Endometrial microvascular endothelial cells (primary cell): Measurements from ENCODE around the gene KCNK16. TPM values are rescaled to one million over a fixed set of nuclear protein-coding genes. Genes with fewer than 3 reads are reported as not detected.

Experiments used
- in situ Hi-C: cut with HindIII; loops from 2 replicates; pipeline ENCODE4 v1.10.0; 2017; ENCODE audit warnings: low sequenced_read_pairs, low pct_unique_long_range_greater_than_20kb; ENCODE audit errors: inconsistent ontology term
- total RNA-seq: library from RNA; depleted of rRNA; stranded (reverse); fragments of >200 nt; gene quantifications from one replicate; pipeline ENCODE4 v1.2.3, GENCODE V29; 2015; ENCODE audit errors: inconsistent ontology term

KCNK16 gene
- not detected for total RNA-seq

DNA sequence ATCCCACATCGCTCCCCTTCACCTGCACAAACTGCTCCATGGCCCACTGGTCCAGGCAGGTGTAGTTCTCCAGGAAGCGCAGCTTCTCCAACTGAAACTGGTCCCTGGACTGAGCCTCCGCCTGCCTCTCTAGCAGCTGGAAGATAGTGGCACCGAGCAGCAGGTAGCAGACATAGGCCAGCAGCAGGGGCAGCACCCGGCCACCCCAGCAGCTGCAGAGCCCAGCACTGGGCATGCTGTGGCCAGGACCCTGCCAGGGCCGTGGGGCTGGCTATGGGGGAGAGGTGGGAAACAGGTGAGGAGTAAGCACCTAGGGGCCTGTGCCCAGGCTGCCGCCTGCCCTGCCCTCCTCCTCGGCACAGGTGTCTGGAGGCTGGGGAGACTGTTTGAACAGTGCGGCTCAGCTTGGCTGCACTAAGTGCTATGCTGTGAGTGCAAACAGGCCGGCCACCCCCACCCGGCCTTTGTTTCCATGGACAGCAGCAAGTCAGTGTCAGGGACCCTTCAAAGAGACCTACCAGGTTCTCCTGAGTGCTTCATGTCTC, at the start of gene KCNK16:
KCNK16 (minus strand) TSS at position 397 of the 545 bp plus-strand sequence; CDS start at position 235, 162 bp downstream.
- in situ Hi-C loops, result no loop called here

DNA sequence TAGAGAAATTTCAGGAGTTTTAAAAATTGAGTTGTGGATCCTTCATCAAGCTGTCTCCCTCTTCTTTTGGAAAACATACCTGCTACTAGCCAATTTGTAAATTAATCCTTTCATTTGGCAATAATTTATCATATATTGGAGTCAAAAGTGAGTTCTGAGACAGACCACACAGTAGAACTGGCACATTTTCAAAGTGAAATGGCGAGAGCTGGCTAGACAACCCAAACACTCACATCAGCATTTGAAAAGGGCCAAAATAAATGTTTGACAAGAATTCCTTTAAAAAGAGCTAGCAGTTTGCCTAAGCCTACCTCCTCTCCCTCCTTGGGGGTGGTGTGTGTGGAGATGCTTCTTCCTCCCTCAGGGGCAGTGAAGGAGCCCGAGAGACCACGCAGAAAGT, 47.9 kb upstream of the KCNK16 start:
- in situ Hi-C loops, result no loop called here

DNA sequence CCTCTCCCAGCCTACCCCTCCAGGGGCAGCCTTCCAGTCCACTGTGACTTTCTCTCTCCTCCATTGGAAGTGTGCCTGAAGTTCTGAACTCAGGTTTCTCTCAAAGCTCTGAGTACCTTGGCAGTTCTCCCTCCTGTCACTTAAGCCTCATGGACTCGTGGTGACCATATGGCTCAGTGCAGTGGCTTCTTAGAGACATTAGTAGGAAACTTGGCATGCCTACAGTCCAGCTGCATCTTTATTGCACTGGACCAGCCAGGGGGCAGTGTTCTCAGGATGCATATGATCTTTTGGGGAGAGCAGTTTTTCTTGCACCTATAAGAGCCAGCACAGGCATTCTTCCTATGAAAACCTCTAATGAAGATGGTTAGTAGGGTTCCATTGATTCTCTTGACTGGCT, 47.5 kb upstream of the KCNK16 start:
- in situ Hi-C loops, result no loop called here

DNA sequence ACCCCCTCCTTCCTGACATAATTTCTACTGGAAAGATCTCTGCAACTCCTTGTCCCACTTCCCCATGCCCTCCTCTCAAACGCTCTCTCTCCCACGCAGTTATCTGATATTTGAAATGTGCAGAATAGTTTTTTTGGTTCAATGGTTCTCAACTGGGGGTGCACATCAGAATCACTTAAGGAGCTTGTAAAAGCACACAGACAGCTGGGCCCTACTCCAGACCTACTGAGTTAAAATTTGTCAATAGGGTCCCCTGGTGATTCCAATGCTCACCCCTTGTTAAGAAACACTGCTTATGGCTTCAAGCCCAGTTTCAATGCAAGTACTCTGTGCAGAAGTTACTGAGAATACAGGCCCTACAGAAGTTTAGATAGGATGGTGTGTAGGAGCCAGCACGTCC, 45.2 kb upstream of the KCNK16 start:
- in situ Hi-C loops, result no loop called here

DNA sequence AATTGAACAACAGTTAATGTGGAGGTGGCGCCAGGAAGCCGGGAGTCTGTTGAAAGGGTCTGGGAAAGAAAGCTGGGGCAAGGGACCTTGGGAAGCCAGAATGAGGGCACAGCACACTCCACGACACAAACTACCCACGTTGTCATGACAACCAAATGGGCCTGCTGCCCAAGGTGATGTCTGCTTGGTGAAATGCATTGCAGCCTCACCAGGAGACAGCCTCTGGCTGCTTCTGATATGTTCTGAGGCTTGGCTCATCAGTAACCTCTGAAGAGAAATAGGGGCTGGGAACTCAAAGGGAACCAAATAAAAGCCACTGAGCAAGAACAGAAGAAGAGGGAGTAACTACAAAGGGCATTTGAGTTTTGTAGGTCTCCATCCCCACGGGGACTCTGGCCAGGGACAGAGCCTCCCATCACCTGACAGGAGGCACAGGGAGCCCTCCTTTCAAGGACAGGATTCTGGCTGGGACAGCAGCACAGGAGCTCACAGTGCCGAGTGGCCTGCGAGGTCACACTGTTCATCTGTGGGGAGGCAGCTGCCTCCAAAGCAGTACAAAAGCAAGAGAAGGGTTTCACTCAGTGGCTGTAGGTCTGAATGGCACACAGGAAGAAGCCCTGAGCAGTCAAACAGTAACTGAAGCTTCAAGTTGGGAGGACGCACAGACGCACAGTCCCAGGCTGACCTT, 44.6 kb upstream of the KCNK16 start:
- in situ Hi-C loops, result no loop called here

DNA sequence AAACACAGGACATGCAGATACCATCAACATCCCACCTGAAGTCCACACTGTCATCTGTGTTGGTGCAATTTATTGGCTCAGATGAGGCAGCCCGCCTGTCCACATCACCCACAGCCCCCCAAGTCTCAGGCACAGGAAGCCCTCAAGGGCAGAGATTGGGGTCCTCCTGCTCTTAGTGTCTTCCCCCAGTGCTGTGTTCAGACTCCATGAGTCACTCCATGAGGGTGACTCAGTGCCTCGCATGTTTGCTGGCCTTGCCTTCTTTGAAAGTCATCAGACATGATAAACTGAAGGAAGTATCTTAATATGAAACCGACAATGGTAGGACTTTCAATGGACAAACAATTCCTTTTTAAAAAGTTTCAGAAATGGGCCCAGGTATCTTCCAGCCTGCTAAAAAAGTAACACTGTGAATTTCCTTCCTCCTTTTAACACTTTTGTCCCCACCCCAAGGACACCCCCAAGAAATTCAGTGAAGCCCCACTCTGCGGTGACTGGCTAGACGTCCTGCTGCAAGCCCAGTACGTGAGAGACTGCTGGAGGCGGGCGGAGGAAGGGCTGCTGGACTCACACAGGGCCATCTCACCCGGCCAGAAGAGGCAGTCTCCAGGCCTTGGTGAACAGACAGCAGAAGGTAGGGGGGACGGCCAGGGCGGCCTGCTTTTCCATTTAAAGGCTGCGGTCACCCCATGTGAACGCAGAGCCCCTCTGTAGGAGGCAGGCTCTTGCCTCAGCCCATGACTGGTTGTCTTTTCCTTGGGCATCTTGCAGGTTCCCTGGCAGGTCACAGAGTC, 43.0 kb upstream of the KCNK16 start:
- in situ Hi-C loops, result no loop called here

DNA sequence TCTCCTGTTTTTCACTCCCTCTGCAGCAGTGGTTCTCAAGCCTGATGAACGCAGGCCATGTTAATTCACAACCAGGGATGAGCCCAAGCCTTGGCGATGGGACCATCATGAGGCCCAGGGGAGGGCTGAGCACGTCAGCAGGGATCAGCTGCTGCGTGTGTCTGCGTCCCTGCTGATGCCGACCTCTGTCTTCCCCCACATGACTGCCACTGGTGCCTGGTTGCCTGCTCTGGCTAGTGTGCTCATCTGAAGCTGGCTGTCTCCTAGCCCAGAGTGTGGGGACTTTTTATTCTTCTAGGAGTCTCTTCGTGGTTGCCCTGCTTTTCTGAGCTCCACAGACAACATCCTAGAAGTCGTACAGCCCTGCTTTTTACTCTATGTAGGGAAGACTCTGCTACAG, 40.8 kb upstream of the KCNK16 start:
- in situ Hi-C loops, result no loop called here

DNA sequence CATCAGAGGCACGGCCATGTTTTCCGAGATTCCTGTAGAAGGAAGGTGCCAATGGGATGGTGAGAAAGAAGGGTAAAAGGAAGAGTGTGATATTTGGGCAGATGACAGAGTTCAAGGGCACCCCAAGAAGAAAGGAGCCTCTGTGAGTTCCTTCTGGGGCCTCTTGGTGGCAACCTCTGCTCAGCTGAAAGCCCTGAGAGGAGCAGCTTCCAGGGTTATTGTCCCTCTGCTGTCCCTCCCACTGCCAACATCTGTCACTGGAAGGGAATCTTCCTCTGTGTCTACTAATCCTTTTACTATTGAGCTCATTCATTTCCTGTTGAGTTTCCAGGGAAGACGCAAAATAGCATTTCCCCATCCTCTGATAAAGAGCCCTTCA, 40.0 kb upstream of the KCNK16 start:
- in situ Hi-C loops, result no loop called here

DNA sequence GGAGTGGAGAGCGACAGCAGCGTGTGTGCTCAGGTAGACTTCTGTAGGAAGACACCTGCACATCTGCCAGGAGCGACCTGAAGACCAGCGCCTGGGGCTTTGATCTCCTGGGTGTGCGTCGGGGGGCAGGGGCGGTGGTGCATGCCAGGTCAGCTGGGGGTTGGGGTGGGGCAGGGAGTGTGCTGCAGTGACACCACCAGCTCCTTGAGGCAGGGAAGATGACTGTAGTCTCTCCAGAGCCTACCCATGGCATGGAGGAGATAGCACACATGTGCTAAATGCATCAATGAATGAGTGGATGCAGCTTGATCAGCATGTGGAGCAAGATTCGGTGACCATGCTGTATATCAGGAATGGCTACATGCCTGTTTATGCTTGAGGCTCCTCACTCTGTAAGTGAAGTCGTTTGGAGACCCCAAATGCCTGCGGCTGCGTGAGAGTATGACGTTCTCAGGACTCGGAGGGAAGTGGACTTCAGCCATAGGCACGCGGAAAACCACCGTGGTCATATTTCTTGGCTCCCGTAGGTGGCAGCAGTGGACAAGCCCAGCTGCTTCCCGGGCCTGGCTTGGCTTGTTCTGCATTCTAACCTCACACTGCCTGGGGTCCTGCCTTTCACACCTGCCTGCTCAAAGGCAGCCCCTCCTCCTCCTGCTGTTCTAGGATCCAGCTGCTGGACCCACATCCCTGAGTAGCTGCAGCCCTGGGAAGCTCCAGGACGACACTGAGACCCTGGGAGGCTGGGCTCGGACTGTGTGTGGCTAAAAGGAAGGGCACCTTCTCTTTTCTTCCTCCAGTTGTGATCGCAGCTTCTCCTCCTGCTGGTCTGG, 39.4 kb upstream of the KCNK16 start:
- in situ Hi-C loops, result no loop called here

DNA sequence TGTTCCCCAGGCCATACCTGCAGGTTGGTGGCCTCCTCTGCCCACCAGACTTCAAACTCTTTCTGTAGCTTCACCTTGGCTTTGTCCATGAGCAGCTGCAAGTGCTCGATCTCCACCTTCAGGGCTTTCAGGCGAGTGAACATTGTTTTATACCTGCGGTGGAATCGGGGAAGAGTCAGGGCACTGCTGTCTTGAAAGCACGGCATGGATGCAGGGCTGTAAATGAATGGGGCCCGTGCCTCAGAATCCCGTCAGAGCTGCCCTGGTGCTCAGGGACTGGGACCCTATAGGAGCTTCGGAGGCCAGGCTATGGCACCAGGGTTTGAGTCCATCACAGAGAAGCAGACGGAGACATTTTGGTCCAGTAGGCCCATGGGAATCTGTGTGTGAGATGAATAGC, 37.9 kb upstream of the KCNK16 start:
- in situ Hi-C loops, result no loop called here

DNA sequence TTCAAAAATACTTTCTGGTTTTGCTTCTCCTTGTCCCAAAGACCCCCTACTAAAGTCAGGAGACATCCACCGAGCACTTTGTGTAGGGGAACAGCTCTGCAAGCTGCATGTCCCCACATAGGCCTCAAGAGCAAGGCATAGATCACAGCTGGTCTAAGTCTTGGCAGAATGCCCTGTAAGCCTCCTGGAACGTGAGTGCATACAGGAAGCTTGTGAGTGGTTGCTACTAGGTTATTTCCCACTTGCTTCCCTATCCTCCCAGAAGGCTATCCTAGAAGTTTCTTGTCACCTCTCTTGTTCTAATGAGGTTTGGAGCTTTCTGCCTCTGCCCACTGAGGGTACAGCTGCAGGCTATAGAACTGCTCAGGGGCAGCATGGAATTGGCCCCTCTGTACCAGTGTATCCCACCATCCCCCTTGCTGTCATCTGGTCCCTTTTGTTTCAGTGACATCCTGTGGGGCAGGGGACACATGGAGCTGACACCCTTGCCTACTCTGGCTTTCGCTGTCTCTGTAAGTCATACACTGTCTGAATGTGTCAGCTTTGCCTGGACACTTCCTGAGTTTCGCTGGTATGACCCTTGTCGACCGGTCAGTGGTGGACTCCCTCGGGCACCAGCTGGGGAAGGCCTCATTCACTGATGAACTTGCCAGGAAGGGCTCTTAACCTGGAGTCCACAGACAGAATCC, 35.6 kb upstream of the KCNK16 start:
- in situ Hi-C loops, result no loop called here

DNA sequence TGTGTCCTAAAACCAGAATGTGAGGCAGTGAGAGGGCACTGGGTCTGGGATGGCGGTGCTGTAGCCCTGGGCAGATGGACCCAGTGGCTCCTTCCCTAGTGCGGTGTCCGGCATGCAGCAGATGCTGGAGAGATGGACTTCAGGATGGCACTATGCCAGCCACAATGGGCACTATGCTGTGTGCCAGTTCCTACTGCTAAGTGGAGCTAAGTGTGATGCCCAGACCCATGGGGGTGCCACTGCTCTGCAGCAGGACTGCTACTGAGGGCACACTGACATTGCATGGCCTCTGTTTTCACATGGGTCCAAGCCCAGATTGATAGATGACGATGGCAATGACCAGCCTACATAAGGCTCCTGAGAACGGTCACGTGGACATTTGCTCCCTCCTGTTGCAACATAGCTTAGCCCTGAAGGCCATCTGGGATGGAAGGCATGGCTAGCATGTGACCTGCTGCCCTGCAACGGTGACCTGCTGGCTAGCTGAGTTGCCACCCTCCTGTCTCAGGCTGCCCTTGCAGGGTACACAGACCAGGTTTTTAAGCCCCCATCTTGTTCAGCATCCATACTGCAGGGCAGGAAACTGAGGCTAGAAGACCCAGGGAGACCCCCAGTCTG, 31.3 kb upstream of the KCNK16 start:
- in situ Hi-C loops, result no loop called here

DNA sequence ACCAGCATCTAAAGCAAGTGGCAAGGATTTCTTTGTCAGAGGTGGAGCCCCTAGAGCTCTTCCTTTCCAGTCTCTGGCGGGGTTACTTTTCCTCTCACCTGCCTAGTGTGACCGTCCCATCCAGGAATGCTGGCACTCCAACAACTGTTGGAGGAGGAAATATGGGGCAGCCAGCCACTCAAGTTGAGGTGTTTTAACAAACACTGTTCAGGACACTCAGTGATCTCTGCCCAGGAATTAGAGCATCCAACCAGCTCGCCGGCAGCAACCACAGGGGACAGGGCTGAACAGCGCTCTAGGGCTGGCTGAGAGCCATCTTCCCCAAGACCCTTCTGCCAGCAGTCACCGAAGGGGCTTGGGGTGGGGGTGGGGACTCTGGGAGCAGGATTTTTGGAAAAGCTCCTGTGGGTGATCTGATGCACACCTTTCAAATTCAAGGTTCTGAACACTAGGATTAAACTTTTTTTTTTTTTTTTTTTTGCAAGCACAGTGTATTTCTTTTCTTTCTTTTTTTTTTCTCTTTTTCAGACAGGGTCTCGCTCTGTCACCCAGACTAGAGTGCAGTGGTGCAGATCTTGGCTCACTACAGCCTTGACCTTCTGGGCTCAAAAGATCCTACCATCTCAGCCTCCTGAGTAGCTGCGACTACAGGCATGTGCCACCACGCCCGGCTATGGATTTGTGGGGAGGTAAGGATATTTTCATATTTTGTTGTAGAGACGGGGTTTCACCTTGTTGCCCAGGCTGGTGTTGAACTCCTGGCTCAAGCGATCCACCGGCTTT, 28.4 kb upstream of the KCNK16 start:
- in situ Hi-C loops, result no loop called here

DNA sequence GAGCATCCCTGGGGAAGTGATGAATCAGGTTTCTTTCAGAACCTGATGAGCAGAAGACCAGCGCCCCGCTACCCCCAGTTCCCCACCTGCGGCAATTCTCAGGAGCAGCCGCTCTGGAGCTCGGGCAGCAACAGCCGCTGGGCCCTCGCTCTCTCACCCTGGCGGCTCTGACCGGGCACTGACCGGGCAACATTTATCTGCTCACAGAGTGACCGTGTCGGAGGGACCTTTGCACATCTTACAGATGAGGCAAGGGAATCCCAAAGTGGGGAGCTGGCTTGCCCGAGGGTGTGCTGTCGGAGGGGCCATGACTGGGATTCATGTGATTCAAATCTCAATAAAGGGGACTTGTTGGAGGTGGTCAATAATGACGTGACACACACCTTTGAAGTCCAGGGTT, 26.2 kb upstream of the KCNK16 start:
- in situ Hi-C loops, result no loop called here

DNA sequence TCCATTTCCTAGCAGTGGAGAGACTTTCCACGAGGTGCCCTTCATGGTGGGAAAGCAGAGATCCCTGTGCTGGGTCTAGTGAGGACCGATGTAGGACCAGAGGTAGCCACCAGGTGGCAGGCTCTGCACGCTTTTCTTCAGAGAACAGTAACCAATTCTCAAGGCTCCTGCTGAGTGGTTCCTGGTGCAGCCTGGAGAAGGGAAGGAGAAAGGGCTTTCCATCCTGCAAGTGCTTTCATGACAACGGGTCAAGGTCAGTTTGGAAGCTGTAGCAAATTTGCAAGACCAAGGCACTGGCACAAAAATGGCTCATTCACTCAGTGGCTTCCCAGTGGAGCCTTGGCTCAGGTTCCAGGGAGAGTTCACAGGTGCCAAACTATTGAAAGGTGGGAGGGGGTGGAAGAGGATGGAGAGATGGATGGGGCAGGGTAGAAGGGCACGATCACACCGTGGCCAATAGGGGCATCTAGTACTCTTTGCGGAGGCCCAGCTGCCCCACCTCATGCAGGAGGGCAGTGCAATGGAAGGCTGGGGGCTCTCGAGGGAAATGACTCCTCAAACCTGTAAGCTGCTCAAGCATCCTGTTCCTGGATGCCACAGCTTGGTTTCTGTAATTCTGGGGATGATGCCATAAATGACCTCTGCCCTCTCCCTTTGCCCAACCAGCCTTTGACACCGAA, 25.5 kb upstream of the KCNK16 start:
- in situ Hi-C loops, result no loop called here

DNA sequence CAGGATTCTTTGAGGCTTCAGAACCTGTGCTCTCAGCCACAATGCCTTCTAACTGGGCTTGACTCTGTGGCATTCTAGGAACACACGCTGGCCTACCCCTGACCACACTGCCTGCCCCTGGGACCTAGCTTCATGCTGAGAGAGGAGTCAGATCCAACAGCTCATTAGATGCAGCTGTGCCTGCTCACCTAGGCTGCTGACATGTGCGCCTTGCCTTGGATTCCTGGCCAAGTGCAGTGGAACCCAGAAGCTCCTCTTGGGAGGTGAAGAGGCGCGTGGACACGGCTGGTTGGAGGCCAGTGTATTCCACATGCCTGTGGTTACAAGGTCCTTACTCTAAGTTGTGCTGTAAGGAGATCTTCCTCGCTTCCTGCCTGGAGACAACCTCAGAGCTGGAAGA, 24.7 kb upstream of the KCNK16 start:
- in situ Hi-C loops, result no loop called here

DNA sequence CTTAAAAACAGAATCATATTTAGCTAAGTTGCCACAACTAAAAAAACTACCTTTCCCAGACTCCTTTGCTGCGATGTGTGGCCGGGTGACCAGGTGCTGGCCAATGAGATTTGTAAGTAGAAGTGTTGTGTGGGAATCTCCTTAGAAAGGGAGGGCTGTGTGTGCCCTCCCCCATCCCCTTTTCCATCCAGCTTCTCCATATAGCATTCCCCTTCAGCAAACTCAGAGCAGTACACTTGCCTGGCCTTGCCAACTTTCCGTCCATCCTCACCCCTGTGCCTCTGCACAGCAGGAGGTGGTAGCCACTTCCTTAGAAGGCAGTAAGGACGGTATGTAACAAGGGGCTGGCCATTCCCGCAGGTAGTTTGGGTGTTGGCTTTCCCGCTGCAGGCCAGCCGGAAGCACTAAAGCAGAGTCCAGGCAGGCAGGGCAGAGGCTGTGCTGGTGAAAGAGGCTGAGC, 22.3 kb upstream of the KCNK16 start:
- in situ Hi-C loops, result no loop called here
